Pancreas (tissue), 10 donors: ENCODE measurements around the gene KIF23. TPM values are rescaled to one million over a fixed set of nuclear protein-coding genes. Genes with fewer than 3 reads are reported as not detected.
A peak's percentile ranks its signal among the peaks of the same experiment; 100 is the strongest.

Source experiments
- ATAC-seq, 4 donors: fragments of 200-7000 bp; cut with Tn5 transposase; one replicate each; pipeline versions ENCODE4 v1.8.0 to v1.9.1; 2020; ENCODE audit warnings: mild to moderate bottlenecking in 4 of 4, moderate library complexity in 4 of 4
- DNase-seq, 6 donors: peaks; one replicate each; pipeline ENCODE4 v3.0.0-alpha.2; 2020
- FAIRE-seq: peaks from 2 replicates; lab custom pipeline; 2012; peaks lifted over from hg19 to GRCh38; lab: Jason Lieb, UNC
- H3K27ac ChIP-seq, 4 donors: fragments of 200-600 bp; sonication (generic); 1 replicate in 3 of 4; 2 replicates in 1 of 4; pipeline versions ENCODE4 v1.5.0 to v1.8.0; 2020
- H3K27me3 ChIP-seq, 4 donors: fragments of 200-600 bp; one replicate each; pipeline ENCODE4 v1.8.0; 2021
- H3K36me3 ChIP-seq, 3 donors: fragments of 200-600 bp; sonication (generic) in 1 of 3; one replicate each; pipeline versions ENCODE4 v1.5.0 to v1.8.0; 2020 to 2021
- H3K4me1 ChIP-seq, 3 donors: fragments of 200-600 bp; one replicate each; pipeline ENCODE4 v1.8.0; 2021
- H3K4me3 ChIP-seq, 4 donors: fragments of 200-600 bp; sonication (generic) in 2 of 4; one replicate each; pipeline versions ENCODE4 v1.5.0 to v1.8.0; 2020 to 2021
- H3K9me3 ChIP-seq, 4 donors: fragments of 200-600 bp; one replicate each; pipeline ENCODE4 v1.8.0; 2021
- CTCF ChIP-seq, 4 donors: fragments of 200-600 bp; sonication (generic) in 3 of 4; IDR thresholded peaks; one replicate each; pipeline versions ENCODE4 v1.5.0 to v1.8.0; 2021; ENCODE audit warnings: antibody characterized with exemption in 4 of 4
- WGBS, 2 donors: extraction: QIAGEN DNeasy Blood & Tissue Kit; methylation state at CpG; one replicate each; pipeline ENCODE4 v1.1.7; 2013; 5-methylcytosine and 5-hydroxymethylcytosine counted together
- intact Hi-C, 3 donors: fragments of 100-400 bp; cut with DNase I; formaldehyde crosslinking; loops; one replicate each; pipeline versions ENCODE4 v1.11.1 to v1.14.2; 2022
- polyA plus RNA-seq, 2 donors: library from polyadenylated mRNA; stranded (reverse); fragments of 200-250 nt; gene quantifications; one replicate each; pipeline ENCODE4 v1.2.3, GENCODE V29; 2013
- total RNA-seq, 6 donors: library from RNA; stranded (reverse); fragmentation: NEBNext Ultra II Directional in 4 of 6; extraction: Animal tissue kit (Norgen Biotek cat#: 25700) in 4 of 6; gene quantifications; one replicate each; pipeline versions ENCODE4 v1.2.1 to v1.2.4, GENCODE V29; 2021 to 2023
- donor health status: healthy with polysubstance abuse.
- donor health status: DM: no; HTN: no; CAD: no; lungs with moderate emphysema.
- donor health status: DM: no; HTN: no; CAD: no.
- donor health status: control.
- donor health status: control.
- donor health status: Bipolar disorder and iron deficiency.
- donor health status: DM: yes; HTN: yes; CAD: no.
- donor health status: DM: no; HTN: no; CAD: no.
- donor health status: DM: no; HTN: no; CAD: no.
- donor health status: DM: yes; HTN: yes; CAD: no.

The KIF23 gene
- total and polyA plus RNA-seq, 8 donors = 0.19 to 2.0 (median 0.88) TPM

GRCh38 chr15:69465253-69465652 is 51.1 kb downstream of the KIF23 start:
- no peak for TF ChIP-seq CTCF (IDR thresholded peaks at IDR 0.05)
- no peak overlapping the region for H3K27ac ChIP-seq

GRCh38 chr15:69466733-69467132 is 52.6 kb downstream of the KIF23 start:
- Histone ChIP-seq H3K4me3 (no peak overlapping the region), H3K9me3 (no peaks in the 10 kb centered on the region), H3K36me3 (no peaks in the 10 kb centered on the region), H3K27ac (no peak overlapping the region), H3K4me1 (peaks cover 0 to 3% (median 3%) of the 10 kb centered on the region in 3 donors), H3K27me3 (no peaks in the 10 kb centered on the region)
- no peak for ATAC-seq
- no peak for TF ChIP-seq CTCF (IDR thresholded peaks at IDR 0.05)
- intact Hi-C loops = no loop called here
- FAIRE-seq = no peak
- 29 to 31% methylated on average over 2 of the region's 2 CpGs for WGBS, 2 donors
- DNase-seq = no peak

More at GRCh38 chr15:69465253-69465652, 51.1 kb downstream of the KIF23 start:
- ATAC-seq = no peak
- 68 to 80% methylated on average over 1 of the region's 1 CpG for WGBS, 2 donors
- intact Hi-C loops = no loop called here
- H3K27me3 ChIP-seq = no peaks in the 10 kb centered on the region
- no peak overlapping the region for H3K4me3 ChIP-seq
- no peak for FAIRE-seq
- no peaks in the 10 kb centered on the region for H3K36me3 ChIP-seq
- H3K4me1 ChIP-seq = peaks cover 0 to 3% (median 3%) of the 10 kb centered on the region in 3 donors
- no peaks in the 10 kb centered on the region for H3K9me3 ChIP-seq
- DNase-seq = no peak

- intact Hi-C loops = no loop called here
- Histone ChIP-seq H3K4me1 (peaks cover 0 to 3% (median 3%) of the 10 kb centered on the region in 3 donors), H3K4me3 (no peak overlapping the region), H3K27me3 (no peaks in the 10 kb centered on the region), H3K9me3 (no peaks in the 10 kb centered on the region), H3K36me3 (no peaks in the 10 kb centered on the region), H3K27ac (peak overlapping the region in 1 of 4 donors; percentile 30)
- TF ChIP-seq CTCF (IDR thresholded peaks at IDR 0.05) = no peak
- ATAC-seq (no peak), FAIRE-seq (no peak), DNase-seq (no peak)
- 40 to 44% methylated on average over 11 of the region's 11 CpGs for WGBS, 2 donors
These were observed 53.5 kb downstream of the KIF23 start for GRCh38 chr15:69467636-69468035.

GRCh38 chr15:69468241-69469121 is 54.3 kb downstream of the KIF23 start:
- FAIRE-seq (no peak), ATAC-seq (peak; percentile 10 to 86 (median 72)), DNase-seq (no peak)
- peaks cover 0 to under 1% (median 0%) of the 10 kb centered on the region in 3 donors for H3K4me1 ChIP-seq
- H3K9me3 ChIP-seq = no peaks in the 10 kb centered on the region
- no peak for TF ChIP-seq CTCF (IDR thresholded peaks at IDR 0.05)
- WGBS, 2 donors = 74 to 77% methylated on average over 19 of the region's 19 CpGs
- no peaks in the 10 kb centered on the region for H3K27me3 ChIP-seq
- peak overlapping the region in 2 of 4 donors; percentile 30 to 47 for H3K27ac ChIP-seq
- H3K36me3 ChIP-seq = no peaks in the 10 kb centered on the region
- intact Hi-C loops = no loop called here
- H3K4me3 ChIP-seq = no peak overlapping the region
